Thyroid gland (tissue), 4 donors: ENCODE data around the gene ZNF219. TPM values are rescaled to one million over a fixed set of nuclear protein-coding genes. Genes with fewer than 3 reads are reported as not detected.

Experiments used
- DNase-seq, 2 donors: peaks; one replicate each; pipeline ENCODE4 v3.0.0-alpha.2; 2019
- H3K27ac ChIP-seq, 3 donors: fragments of 200-600 bp; sonication (generic); 1 replicate in 2 of 3; 2 replicates in 1 of 3; pipeline ENCODE4 v1.5.1; 2016 to 2019; ENCODE audit warnings: mild to moderate bottlenecking in 1 of 3, moderate library complexity in 1 of 3
- H3K27me3 ChIP-seq: fragments of 200-600 bp; sonication (generic); one replicate; pipeline ENCODE4 v1.5.1; 2019
- H3K36me3 ChIP-seq, 2 donors: fragments of 200-600 bp; sonication (generic); one replicate each; pipeline ENCODE4 v1.5.1; 2016 to 2019
- H3K4me1 ChIP-seq, 2 donors: fragments of 200-600 bp; sonication (generic); one replicate each; pipeline ENCODE4 v1.5.1; 2017 to 2019
- H3K4me3 ChIP-seq, 3 donors: fragments of 200-600 bp; sonication (generic); replicated peaks in 1 of 3; 1 replicate in 2 of 3; 2 replicates in 1 of 3; pipeline ENCODE4 v1.5.1; 2016; ENCODE audit warnings: mild to moderate bottlenecking in 1 of 3
- H3K9me3 ChIP-seq: fragments of 200-600 bp; sonication (generic); one replicate; pipeline ENCODE4 v1.5.1; 2017
- CTCF ChIP-seq, 6 experiments: fragments of 200-600 bp in 3 of 6; fragments of 450-650 bp in 3 of 6; sonication (generic) in 3 of 6; IDR thresholded peaks; one replicate each; pipeline ENCODE4 v1.5.1; 2016 to 2019; ENCODE audit warnings: antibody characterized with exemption in 6 of 6, mild to moderate bottlenecking in 2 of 6, inconsistent platforms in 1 of 6, moderate library complexity in 1 of 6
- POLR2A ChIP-seq, 2 donors: fragments of 450-650 bp; IDR thresholded peaks; one replicate each; pipeline ENCODE4 v1.6.1; 2017; ENCODE audit warnings: antibody characterized with exemption in 2 of 2, mild to moderate bottlenecking in 2 of 2, moderate library complexity in 1 of 2
- WGBS, 2 donors: methylation state at CpG; one replicate each; pipeline ENCODE4 v1.1.5; 2017; 5-methylcytosine and 5-hydroxymethylcytosine counted together
- intact Hi-C: fragments of 100-400 bp; cut with DNase I; formaldehyde crosslinking; loops from one replicate; pipeline ENCODE4 v1.15.1; 2023
- total RNA-seq, 4 donors: library from RNA; depleted of rRNA; stranded (reverse); fragments of >200 nt; gene quantifications; one replicate each; pipeline ENCODE4 v1.2.3, GENCODE V29; 2016

ZNF219 gene
- total RNA-seq, 4 donors from 2014 or later: 53.6 to 82.7 (median 67.3) TPM

- DNase-seq: no peak
- no peaks in the 10 kb centered on the region for H3K36me3 ChIP-seq
- WGBS, 2 donors: 80% methylated on average over 13 of the region's 13 CpGs
- intact Hi-C loops: no loop called here
- no peak overlapping the region for H3K4me3 ChIP-seq
- H3K9me3 ChIP-seq: no peaks in the 10 kb centered on the region
- no peak for TF ChIP-seq CTCF (IDR thresholded peaks at IDR 0.05)
- TF ChIP-seq POLR2A (IDR thresholded peaks at IDR 0.05): no peak
- peaks cover 0 to 10% of the 10 kb centered on the region in 2 donors for H3K4me1 ChIP-seq
- no peaks in the 10 kb centered on the region for H3K27me3 ChIP-seq
- no peak overlapping the region for H3K27ac ChIP-seq
These were observed 37.7 kb downstream of the ZNF219 start for GRCh38 chr14:21060614-21061346.

DNA sequence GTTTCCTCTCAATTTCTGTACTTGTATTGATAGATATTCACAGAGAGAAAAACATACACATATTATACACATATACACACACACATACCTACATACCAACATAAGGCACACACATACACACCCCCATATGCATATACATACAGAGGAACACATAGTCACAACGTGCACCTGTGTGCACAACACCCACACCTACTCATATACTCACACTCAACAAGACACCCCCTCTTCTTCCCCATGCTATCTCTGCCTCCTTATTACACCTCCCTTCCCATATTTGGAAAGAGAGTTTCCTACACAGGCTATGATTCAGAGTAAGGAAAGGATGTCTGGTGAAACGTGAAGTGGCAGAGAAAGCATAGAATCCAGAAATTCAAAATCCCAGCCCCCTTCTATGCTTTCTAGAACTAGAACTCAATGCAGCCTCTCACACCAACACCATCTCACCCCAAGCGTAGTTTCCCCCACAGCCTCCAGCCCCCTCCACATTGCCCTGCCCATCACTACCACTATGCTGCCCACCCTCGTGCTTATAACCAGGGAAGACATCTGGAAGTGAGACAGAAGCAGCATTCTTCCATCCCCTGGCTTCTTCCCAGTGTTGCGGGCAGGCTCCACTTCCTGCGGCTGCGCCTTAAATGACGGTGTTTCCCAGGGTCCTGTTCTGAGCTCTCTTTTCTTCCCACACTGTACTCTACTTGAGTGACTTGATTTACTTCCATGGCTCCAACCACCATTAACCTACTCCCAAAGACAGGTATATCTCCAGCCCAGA is 38.4 kb downstream of the ZNF219 start:
- no peak overlapping the region for H3K27ac ChIP-seq
- H3K4me3 ChIP-seq: no peak overlapping the region
- H3K4me1 ChIP-seq: peaks cover 0 to 10% of the 10 kb centered on the region in 2 donors
- intact Hi-C loops: no loop called here
- 77 to 84% methylated on average over 8 of the region's 8 CpGs for WGBS, 2 donors
- H3K9me3 ChIP-seq: no peaks in the 10 kb centered on the region
- TF ChIP-seq POLR2A (IDR thresholded peaks at IDR 0.05) (no peak), CTCF (IDR thresholded peaks at IDR 0.05) (no peak)
- no peaks in the 10 kb centered on the region for H3K27me3 ChIP-seq
- H3K36me3 ChIP-seq: no peaks in the 10 kb centered on the region
- DNase-seq: no peak

GRCh38 chr14:21058903-21059302 is 39.6 kb downstream of the ZNF219 start:
- WGBS, 2 donors: 89 to 95% methylated on average over 5 of the region's 5 CpGs
- TF ChIP-seq POLR2A (IDR thresholded peaks at IDR 0.05) (no peak), CTCF (IDR thresholded peaks at IDR 0.05) (no peak)
- intact Hi-C loops: no loop called here

GRCh38 chr14:21057803-21058675 is 40.4 kb downstream of the ZNF219 start, which contains the start of gene RNASE8:
Gene RNASE8 (plus strand): TSS chr14:21057822. CDS start chr14:21057893, 71 bp downstream.
- no peaks in the 10 kb centered on the region for H3K9me3 ChIP-seq
- H3K4me3 ChIP-seq: no peak within 1 kb of the TSS
- 73 to 81% methylated on average over 8 of the region's 8 CpGs for WGBS, 2 donors
- no peaks in the 10 kb centered on the region for H3K36me3 ChIP-seq
- DNase-seq: no peak
- intact Hi-C loops: no loop called here
- H3K4me1 ChIP-seq: peaks cover 0 to 2% of the 10 kb centered on the region in 2 donors
- H3K27me3 ChIP-seq: no peaks in the 10 kb centered on the region
- H3K27ac ChIP-seq: no peak within 1 kb of the TSS
- TF ChIP-seq POLR2A (IDR thresholded peaks at IDR 0.05) (no peak), CTCF (IDR thresholded peaks at IDR 0.05) (no peak)

More at GRCh38 chr14:21058903-21059302, 39.6 kb downstream of the ZNF219 start:
- Histone ChIP-seq H3K27ac (no peak overlapping the region), H3K4me3 (no peak overlapping the region), H3K9me3 (no peaks in the 10 kb centered on the region), H3K4me1 (peaks cover 0 to 10% of the 10 kb centered on the region in 2 donors), H3K27me3 (no peaks in the 10 kb centered on the region), H3K36me3 (no peaks in the 10 kb centered on the region)
- no peak for DNase-seq
